SK-N-SH (cell line): ENCODE data around the gene OVAAL. TPM values are rescaled to one million over a fixed set of nuclear protein-coding genes. Genes with fewer than 3 reads are reported as not detected.

ENCODE experiments used
- CTCF ChIA-PET: fragments of 300-600, 350-600 bp; formaldehyde crosslinking; extraction: SDS; loops from one replicate; lab custom pipeline; 2021; lab: Yijun Ruan, JAX
- POLR2A ChIA-PET: fragments of 350-600 bp; sonication (Branson Sonifier 250); formaldehyde crosslinking; extraction: SDS; loops from one replicate; lab custom pipeline; 2020; ENCODE audit warnings: antibody characterized with exemption, inconsistent platforms; lab: Yijun Ruan, JAX
- DNase-seq: peaks from one replicate; pipeline ENCODE4 v3.0.0; 2012
- H2AFZ ChIP-seq: fragments of 200-600 bp; sonication (generic); 2 replicates; pipeline ENCODE4 v1.8.1; 2016; ENCODE audit warnings: antibody characterized with exemption, mild to moderate bottlenecking, low read depth
- H3F3A ChIP-seq: fragments of 200-600 bp; sonication (generic); replicated peaks from 2 replicates; pipeline ENCODE3; 2016; ENCODE audit warnings: antibody characterized with exemption, mild to moderate bottlenecking; ENCODE audit not compliant: insufficient read depth
- H3K27ac ChIP-seq, 2 experiments: fragments of 200-500 bp in 1 of 2; fragments of 200-600 bp in 1 of 2; sonication (Bioruptor generic) in 1 of 2; sonication (generic), shearing (Covaris generic) in 1 of 2; 2 replicates each; pipeline versions ENCODE4 v1.5.1 to v1.6.1; 2014 to 2016; ENCODE audit warnings: low read depth in 2 of 2, inconsistent platforms in 1 of 2, low read length in 1 of 2, mild to moderate bottlenecking in 1 of 2, mixed read lengths in 1 of 2
- H3K27me3 ChIP-seq: fragments of 200-600 bp; sonication (generic), shearing (Covaris generic); 2 replicates; pipeline ENCODE4 v1.6.1; 2016; ENCODE audit warnings: mixed run types; ENCODE audit not compliant: insufficient read depth
- H3K36me3 ChIP-seq, 2 experiments: fragments of 200-500 bp in 1 of 2; fragments of 200-600 bp in 1 of 2; sonication (Bioruptor generic) in 1 of 2; sonication (generic) in 1 of 2; replicated peaks in 1 of 2; 2 replicates each; pipeline versions ENCODE3 to v1.5.1; 2014 to 2016; ENCODE audit warnings: low read length in 1 of 2, mild to moderate bottlenecking in 1 of 2; ENCODE audit not compliant: insufficient read depth in 2 of 2, control insufficient read depth in 1 of 2
- H3K4me1 ChIP-seq, 2 experiments: fragments of 200-500 bp in 1 of 2; fragments of 200-600 bp in 1 of 2; sonication (Bioruptor generic) in 1 of 2; sonication (generic), shearing (Covaris generic) in 1 of 2; 2 replicates each; pipeline versions ENCODE4 v1.5.1 to v1.6.1; 2014 to 2016; ENCODE audit warnings: low read depth in 1 of 2, low read length in 1 of 2, mixed run types in 1 of 2; ENCODE audit not compliant: insufficient read depth in 2 of 2, control insufficient read depth in 1 of 2
- H3K4me2 ChIP-seq: fragments of 200-600 bp; sonication (generic), shearing (Covaris generic); 2 replicates; pipeline ENCODE4 v1.6.1; 2017; ENCODE audit warnings: mixed run types
- H3K4me3 ChIP-seq, 2 experiments: fragments of 200-500 bp in 1 of 2; fragments of 200-600 bp in 1 of 2; sonication (Bioruptor generic) in 1 of 2; sonication (generic), shearing (Covaris generic) in 1 of 2; 2 replicates each; pipeline versions ENCODE4 v1.5.1 to v1.8.1; 2014 to 2016; ENCODE audit warnings: low read depth in 2 of 2, inconsistent platforms in 1 of 2, low read length in 1 of 2, mild to moderate bottlenecking in 1 of 2, mixed read lengths in 1 of 2, moderate library complexity in 1 of 2
- H3K79me2 ChIP-seq: fragments of 200-600 bp; sonication (generic); 2 replicates; pipeline ENCODE4 v1.8.1; 2017; ENCODE audit warnings: mild to moderate bottlenecking; ENCODE audit not compliant: insufficient read depth
- H3K9ac ChIP-seq: fragments of 200-600 bp; sonication (generic); 2 replicates; pipeline ENCODE4 v1.6.1; 2017; ENCODE audit warnings: mixed run types
- H3K9me2 ChIP-seq: fragments of 200-600 bp; sonication (generic); 2 replicates; pipeline ENCODE4 v1.6.1; 2017; ENCODE audit warnings: mixed run types
- H3K9me3 ChIP-seq: fragments of 200-600 bp; sonication (generic); 2 replicates; pipeline ENCODE4 v1.6.1; 2017; ENCODE audit warnings: mixed run types, mild to moderate bottlenecking, moderate library complexity
- H4K20me1 ChIP-seq: fragments of 200-600 bp; sonication (generic); 2 replicates; pipeline ENCODE4 v1.6.1; 2017; ENCODE audit warnings: mild to moderate bottlenecking, mixed run types; ENCODE audit not compliant: insufficient read depth
- EP300 ChIP-seq, 2 experiments: IDR thresholded peaks; 2 replicates each; pipeline versions ENCODE4 v1.4.0 to v1.6.1; 2012; ENCODE audit warnings: borderline replicate concordance in 1 of 2, low read depth in 1 of 2, low read length in 1 of 2
- FOSL2 ChIP-seq: IDR thresholded peaks from 2 replicates; pipeline ENCODE4 v1.4.0; 2012; ENCODE audit warnings: low read depth, mild to moderate bottlenecking, moderate library complexity, borderline replicate concordance
- GABPA ChIP-seq: IDR thresholded peaks from 2 replicates; pipeline ENCODE4 v1.4.0; 2012; ENCODE audit warnings: low read depth, mild to moderate bottlenecking
- JUND ChIP-seq: IDR thresholded peaks from 2 replicates; pipeline ENCODE4 v1.4.0; 2012
- MEF2A ChIP-seq: IDR thresholded peaks from 2 replicates; pipeline ENCODE4 v1.4.0; 2012; ENCODE audit warnings: low read depth, borderline replicate concordance
- NFIC ChIP-seq: IDR thresholded peaks from 2 replicates; pipeline ENCODE4 v1.4.0; 2012; ENCODE audit warnings: borderline replicate concordance
- RXRA ChIP-seq: IDR thresholded peaks from 2 replicates; pipeline ENCODE4 v1.4.0; 2012; ENCODE audit warnings: low read depth, mild to moderate bottlenecking, borderline replicate concordance
- TCF12 ChIP-seq: IDR thresholded peaks from 2 replicates; pipeline ENCODE4 v1.4.0; 2012
- TEAD4 ChIP-seq: IDR thresholded peaks from 2 replicates; pipeline ENCODE4 v1.4.0; 2012; ENCODE audit warnings: mild to moderate bottlenecking, borderline replicate concordance; ENCODE audit not compliant: insufficient read depth
- ZBTB33 ChIP-seq: IDR thresholded peaks from 2 replicates; pipeline ENCODE4 v1.4.0; 2012; ENCODE audit warnings: low read depth, borderline replicate concordance
- WGBS: methylation state at CpG from one replicate; pipeline ENCODE4 v1.1.6; 2017; ENCODE audit warnings: low lambda C conversion rate; 5-methylcytosine and 5-hydroxymethylcytosine counted together
- polyA plus RNA-seq, 3 experiments: library from polyadenylated mRNA; depleted of rRNA; stranded (reverse); fragments of >200 nt; gene quantifications; 2 replicates each; pipeline ENCODE4 v1.2.3, GENCODE V29; 2012
- TF ChIP-seq, protein P1 (sequence below): IDR thresholded peaks from 2 replicates; pipeline ENCODE4; 2012

The OVAAL gene
- polyA plus RNA-seq, 1 of the 3 experiments (the other 2 are of a cell fraction): not detected

- no peaks in the 10 kb centered on the region for H3K36me3 ChIP-seq
- no peak overlapping the region for H3K9ac ChIP-seq
- H4K20me1 ChIP-seq: no peaks in the 10 kb centered on the region
- no peaks in the 10 kb centered on the region for H3F3A ChIP-seq
- H3K4me3 ChIP-seq: no peak overlapping the region
- H3K9me2 ChIP-seq: no peaks in the 10 kb centered on the region
- ChIA-PET CTCF (interaction anchor here (1.2 to 1.4 kb wide), 2 partner anchors 10 to 302 kb away, joined by 3 to 4 read pairs; no protein-coding TSS in a partner anchor), POLR2A (no interaction called here)
- H3K27ac ChIP-seq: peak overlapping the region; percentile 39 to 40; a peak in 3 of 4 replicates
- H3K9me3 ChIP-seq: no peaks in the 10 kb centered on the region
- H3K27me3 ChIP-seq: no peaks in the 10 kb centered on the region
- 44% methylated on average over 5 of the region's 5 CpGs for WGBS
- no peak for DNase-seq
- no peak for TF ChIP-seq GABPA
- TF ChIP-seq, protein P1, sequence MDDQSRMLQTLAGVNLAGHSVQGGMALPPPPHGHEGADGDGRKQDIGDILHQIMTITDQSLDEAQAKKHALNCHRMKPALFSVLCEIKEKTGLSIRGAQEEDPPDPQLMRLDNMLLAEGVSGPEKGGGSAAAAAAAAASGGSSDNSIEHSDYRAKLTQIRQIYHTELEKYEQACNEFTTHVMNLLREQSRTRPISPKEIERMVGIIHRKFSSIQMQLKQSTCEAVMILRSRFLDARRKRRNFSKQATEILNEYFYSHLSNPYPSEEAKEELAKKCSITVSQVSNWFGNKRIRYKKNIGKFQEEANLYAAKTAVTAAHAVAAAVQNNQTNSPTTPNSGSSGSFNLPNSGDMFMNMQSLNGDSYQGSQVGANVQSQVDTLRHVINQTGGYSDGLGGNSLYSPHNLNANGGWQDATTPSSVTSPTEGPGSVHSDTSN: peak; percentile 7; the same call in 1 of the 2 replicates
- TF ChIP-seq MEF2A: peak; percentile 66
- TF ChIP-seq TCF12: peak; percentile 39; the same call in 1 of the 2 replicates
- TF ChIP-seq TEAD4: 0 out of 2 replicates have a peak, but pooled peaks have one; percentile 23
- TF ChIP-seq NFIC: no peak
- TF ChIP-seq RXRA: peak; percentile 27; the same call in 1 of the 2 replicates
- TF ChIP-seq FOSL2: peak; percentile 69; the same call in 1 of the 2 replicates
- TF ChIP-seq JUND: peak; percentile 60
- H3K4me1 ChIP-seq: peaks cover 16 to 18% of the 10 kb centered on the region in 2 experiments
- H3K4me2 ChIP-seq: 0 out of 2 replicates have a peak overlapping the region, but pooled peaks have one; percentile 12
- H3K79me2 ChIP-seq: no peaks in the 10 kb centered on the region
- H2AFZ ChIP-seq: peak overlapping the region; percentile 11; the same call in 1 of the 2 replicates
Measured at GRCh38 chr1:180560868-180561600, 2.3 kb downstream of the OVAAL start.

DNA sequence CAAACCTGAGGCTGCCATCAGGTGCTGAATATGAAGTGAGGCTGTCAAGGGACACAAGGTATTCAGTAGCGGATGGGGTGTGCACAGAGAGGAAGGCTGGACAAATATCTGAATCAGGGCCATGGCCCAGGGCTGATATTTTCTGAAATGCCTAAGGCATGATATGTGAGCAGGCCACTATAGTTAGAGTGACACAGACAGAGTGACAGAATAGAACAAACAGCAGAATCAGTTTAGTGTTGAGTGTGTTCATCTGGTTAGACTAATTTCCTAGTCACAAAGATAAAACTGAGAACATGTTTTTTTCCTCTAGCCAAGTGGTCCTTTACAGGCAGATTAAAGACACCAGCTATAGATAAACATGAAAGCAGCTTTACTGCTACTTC lies 3.9 kb downstream of the OVAAL start:
- POLR2A ChIA-PET: no interaction called here
- CTCF ChIA-PET: no interaction called here

More for the DNA sequence above, 3.9 kb downstream of the OVAAL start:
- no peaks in the 10 kb centered on the region for H3K27me3 ChIP-seq
- WGBS: 100% methylated on average over 1 of the region's 1 CpG
- no peak overlapping the region for H3K9ac ChIP-seq
- DNase-seq: no peak
- TF ChIP-seq EP300 (IDR thresholded peaks at IDR 0.05; ENCODE audit: borderline replicate concordance in 1 of 2, low read depth in 1 of 2, low read length in 1 of 2): no peak
- no peak for TF ChIP-seq TCF12
- no peak for TF ChIP-seq ZBTB33
- TF ChIP-seq, all 33 proteins: peak for 0
- Histone ChIP-seq H3K4me3 (no peak overlapping the region), H3K79me2 (no peaks in the 10 kb centered on the region), H3K27ac (peak overlapping the region; percentile 20 to 54; a peak in 3 of 4 replicates), H3K4me2 (no peak overlapping the region; the same call in 1 of the 2 replicates), H2AFZ (peak overlapping the region; percentile 85), H3K9me3 (no peaks in the 10 kb centered on the region), H3K36me3 (no peaks in the 10 kb centered on the region), H3F3A (no peaks in the 10 kb centered on the region), H3K9me2 (no peaks in the 10 kb centered on the region), H4K20me1 (no peaks in the 10 kb centered on the region), H3K4me1 (peaks cover 16 to 18% of the 10 kb centered on the region in 2 experiments)
